SK-N-SH treated with all-trans-retinoic acid at 6 μM for 48 hours (cell line): ENCODE measurements around the gene POLR3A.

ENCODE experiments used
- CSDC2 ChIP-seq: fragments of 250-450 bp; sonication (Bioruptor Pico); IDR thresholded peaks from 2 replicates; pipeline ENCODE4 v1.5.0; 2020; ENCODE audit warnings: mild to moderate bottlenecking, moderate library complexity
- ISL1 ChIP-seq: fragments of 250-450 bp; sonication (Bioruptor Pico); IDR thresholded peaks from 2 replicates; pipeline ENCODE4 v2.1.2; 2022; ENCODE audit warnings: mild to moderate bottlenecking, moderate library complexity
- RARB ChIP-seq: fragments of 250-450 bp; sonication (Bioruptor Pico); IDR thresholded peaks from 2 replicates; pipeline ENCODE4 v1.8.0; 2021; ENCODE audit warnings: mild to moderate bottlenecking, moderate library complexity
- SNAI2 ChIP-seq: fragments of 250-450 bp; sonication (Bioruptor Pico); IDR thresholded peaks from 2 replicates; pipeline ENCODE4 v1.5.0; 2020; ENCODE audit warnings: mild to moderate bottlenecking, moderate library complexity
- TCF4 ChIP-seq: fragments of 250-450 bp; sonication (Bioruptor Pico); IDR thresholded peaks from 2 replicates; pipeline ENCODE4 v1.8.0; 2021; ENCODE audit warnings: mild to moderate bottlenecking, moderate library complexity, borderline replicate concordance
- ZFP3 ChIP-seq: fragments of 250-450 bp; sonication (Bioruptor Pico); IDR thresholded peaks from 2 replicates; pipeline ENCODE4 v1.5.0; 2020; ENCODE audit warnings: mild to moderate bottlenecking, moderate library complexity
- ZFP30 ChIP-seq: fragments of 450-650 bp; formaldehyde crosslinking; IDR thresholded peaks from 2 replicates; pipeline ENCODE4 v1.5.0; 2022; ENCODE audit warnings: mild to moderate bottlenecking, moderate library complexity
- ZNF565 ChIP-seq: fragments of 450-650 bp; formaldehyde crosslinking; conservative IDR thresholded peaks from 2 replicates; pipeline ENCODE4 v1.5.0; 2020; ENCODE audit warnings: low read depth, mild to moderate bottlenecking, moderate library complexity
- ZNF70 ChIP-seq: fragments of 450-650 bp; formaldehyde crosslinking; IDR thresholded peaks from 2 replicates; pipeline ENCODE4 v1.5.0; 2020; ENCODE audit warnings: mild to moderate bottlenecking, moderate library complexity
- ZNF8 ChIP-seq: fragments of 450-650 bp; formaldehyde crosslinking; IDR thresholded peaks from 2 replicates; pipeline ENCODE4 v1.5.0; 2020; ENCODE audit warnings: mild to moderate bottlenecking, moderate library complexity
- TF ChIP-seq, protein P1 (sequence below): fragments of 250-450 bp; sonication (Bioruptor Pico); IDR thresholded peaks from 2 replicates; pipeline ENCODE4 v1.8.0; 2020; ENCODE audit warnings: mild to moderate bottlenecking, moderate library complexity, borderline replicate concordance
- TF ChIP-seq, protein P2 (sequence below): fragments of 250-450 bp; sonication (Bioruptor Pico); IDR thresholded peaks from 2 replicates; pipeline ENCODE4 v1.5.1; 2020; ENCODE audit warnings: low read depth, mild to moderate bottlenecking, moderate library complexity
- TF ChIP-seq, protein P3 (sequence below): fragments of 250-450 bp; sonication (Bioruptor Pico); IDR thresholded peaks from 2 replicates; pipeline ENCODE4 v1.5.1; 2021; ENCODE audit warnings: mild to moderate bottlenecking, moderate library complexity

DNA sequence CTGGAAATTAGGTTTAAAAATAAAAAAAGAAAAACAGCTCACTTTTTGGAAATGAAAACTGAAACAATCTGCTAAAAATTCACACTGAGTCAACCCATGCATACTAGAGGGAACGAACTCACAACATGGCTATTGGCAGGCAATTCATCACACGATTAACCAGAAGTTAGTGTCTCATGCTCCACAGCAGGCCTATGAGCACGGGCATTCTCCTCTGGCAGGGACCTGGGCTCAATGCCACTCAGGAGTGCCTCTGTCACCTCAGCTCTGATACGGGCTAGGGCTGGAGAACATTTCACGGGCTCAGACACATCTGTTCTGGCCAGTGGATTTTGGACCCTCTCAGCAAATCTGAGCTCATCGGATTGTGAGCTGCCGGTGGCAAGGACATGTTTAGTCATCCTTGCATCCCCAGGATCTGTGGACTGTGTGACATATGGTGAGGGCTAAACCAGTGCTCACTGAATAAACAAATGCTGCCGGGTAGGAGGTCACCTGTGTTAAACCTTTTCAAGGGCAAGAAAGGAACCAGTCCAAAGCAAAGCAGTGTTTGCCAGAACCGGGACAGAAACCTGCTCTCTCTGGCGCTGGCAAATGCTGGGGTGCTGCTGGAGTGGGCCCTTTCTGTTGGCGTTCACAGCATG is 40.1 kb downstream of the POLR3A start:
- TF ChIP-seq CSDC2 (CRISPR knock-in tag): no peak
- TF ChIP-seq ZFP3 (CRISPR knock-in tag): no peak
- no peak for TF ChIP-seq TCF4 (CRISPR knock-in tag)
- TF ChIP-seq ZFP30 (CRISPR knock-in tag): no peak
- no peak for TF ChIP-seq SNAI2
- no peak for TF ChIP-seq ISL1 (CRISPR knock-in tag)
- no peak for TF ChIP-seq RARB (CRISPR knock-in tag)
- no peak for TF ChIP-seq ZNF8 (CRISPR knock-in tag)
- TF ChIP-seq, protein P1, sequence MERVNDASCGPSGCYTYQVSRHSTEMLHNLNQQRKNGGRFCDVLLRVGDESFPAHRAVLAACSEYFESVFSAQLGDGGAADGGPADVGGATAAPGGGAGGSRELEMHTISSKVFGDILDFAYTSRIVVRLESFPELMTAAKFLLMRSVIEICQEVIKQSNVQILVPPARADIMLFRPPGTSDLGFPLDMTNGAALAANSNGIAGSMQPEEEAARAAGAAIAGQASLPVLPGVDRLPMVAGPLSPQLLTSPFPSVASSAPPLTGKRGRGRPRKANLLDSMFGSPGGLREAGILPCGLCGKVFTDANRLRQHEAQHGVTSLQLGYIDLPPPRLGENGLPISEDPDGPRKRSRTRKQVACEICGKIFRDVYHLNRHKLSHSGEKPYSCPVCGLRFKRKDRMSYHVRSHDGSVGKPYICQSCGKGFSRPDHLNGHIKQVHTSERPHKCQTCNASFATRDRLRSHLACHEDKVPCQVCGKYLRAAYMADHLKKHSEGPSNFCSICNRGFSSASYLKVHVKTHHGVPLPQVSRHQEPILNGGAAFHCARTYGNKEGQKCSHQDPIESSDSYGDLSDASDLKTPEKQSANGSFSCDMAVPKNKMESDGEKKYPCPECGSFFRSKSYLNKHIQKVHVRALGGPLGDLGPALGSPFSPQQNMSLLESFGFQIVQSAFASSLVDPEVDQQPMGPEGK: no peak
- TF ChIP-seq ZNF565: no peak
- no peak for TF ChIP-seq ZNF70
- TF ChIP-seq, protein P2, sequence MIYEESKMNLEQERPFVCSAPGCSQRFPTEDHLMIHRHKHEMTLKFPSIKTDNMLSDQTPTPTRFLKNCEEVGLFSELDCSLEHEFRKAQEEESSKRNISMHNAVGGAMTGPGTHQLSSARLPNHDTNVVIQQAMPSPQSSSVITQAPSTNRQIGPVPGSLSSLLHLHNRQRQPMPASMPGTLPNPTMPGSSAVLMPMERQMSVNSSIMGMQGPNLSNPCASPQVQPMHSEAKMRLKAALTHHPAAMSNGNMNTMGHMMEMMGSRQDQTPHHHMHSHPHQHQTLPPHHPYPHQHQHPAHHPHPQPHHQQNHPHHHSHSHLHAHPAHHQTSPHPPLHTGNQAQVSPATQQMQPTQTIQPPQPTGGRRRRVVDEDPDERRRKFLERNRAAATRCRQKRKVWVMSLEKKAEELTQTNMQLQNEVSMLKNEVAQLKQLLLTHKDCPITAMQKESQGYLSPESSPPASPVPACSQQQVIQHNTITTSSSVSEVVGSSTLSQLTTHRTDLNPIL (CRISPR knock-in tag): no peak
- TF ChIP-seq, protein P3, sequence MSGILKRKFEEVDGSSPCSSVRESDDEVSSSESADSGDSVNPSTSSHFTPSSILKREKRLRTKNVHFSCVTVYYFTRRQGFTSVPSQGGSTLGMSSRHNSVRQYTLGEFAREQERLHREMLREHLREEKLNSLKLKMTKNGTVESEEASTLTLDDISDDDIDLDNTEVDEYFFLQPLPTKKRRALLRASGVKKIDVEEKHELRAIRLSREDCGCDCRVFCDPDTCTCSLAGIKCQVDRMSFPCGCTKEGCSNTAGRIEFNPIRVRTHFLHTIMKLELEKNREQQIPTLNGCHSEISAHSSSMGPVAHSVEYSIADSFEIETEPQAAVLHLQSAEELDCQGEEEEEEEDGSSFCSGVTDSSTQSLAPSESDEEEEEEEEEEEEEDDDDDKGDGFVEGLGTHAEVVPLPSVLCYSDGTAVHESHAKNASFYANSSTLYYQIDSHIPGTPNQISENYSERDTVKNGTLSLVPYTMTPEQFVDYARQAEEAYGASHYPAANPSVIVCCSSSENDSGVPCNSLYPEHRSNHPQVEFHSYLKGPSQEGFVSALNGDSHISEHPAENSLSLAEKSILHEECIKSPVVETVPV (CRISPR knock-in tag): no peak
